Stimulated activated CD8-positive, alpha-beta memory T cell treated with anti-CD3 and anti-CD28 coated beads, Interleukin-7, amount 100 ng/mL, for 4 hours (primary cell): ENCODE measurements around the gene FUNDC1.
"Not testable (repeated sequence)": the region's sequence is repeated elsewhere in the genome, so short reads cannot be mapped to it uniquely, and the experiment has no call there.

Experiments
- DNase-seq, 2 donors: peaks; one replicate each; pipeline ENCODE4 v3.0.0-alpha.2; 2020; ENCODE audit warnings: low read depth in 2 of 2

The FUNDC1 gene

GRCh38 chrX:44542567-44543325 lies at the start of gene FUNDC1:
FUNDC1 (minus strand) TSS chrX:44542859; CDS start chrX:44542832, 27 bp downstream.
- peak; percentile 86 to 89 for DNase-seq

DNA sequence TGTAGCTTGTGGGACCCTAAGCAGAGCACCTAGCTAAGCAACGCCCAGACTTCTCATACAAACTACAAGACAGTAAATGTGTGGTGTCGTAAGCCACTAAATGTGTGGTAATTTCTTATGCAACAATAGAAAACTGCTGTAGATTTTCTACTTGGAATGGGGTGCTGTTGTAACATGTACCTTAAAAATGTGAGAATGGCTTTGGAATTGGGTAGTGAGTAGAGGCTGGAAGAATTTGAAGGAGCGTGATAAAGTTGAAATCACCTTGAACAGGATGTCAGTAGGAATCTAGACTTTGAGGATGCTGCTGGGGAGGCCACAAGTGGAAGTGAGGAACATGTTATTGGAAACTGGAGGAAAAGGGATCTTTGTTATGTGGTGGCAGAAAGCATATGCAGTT lies 43.2 kb upstream of the FUNDC1 start:
- no peak for DNase-seq

DNA sequence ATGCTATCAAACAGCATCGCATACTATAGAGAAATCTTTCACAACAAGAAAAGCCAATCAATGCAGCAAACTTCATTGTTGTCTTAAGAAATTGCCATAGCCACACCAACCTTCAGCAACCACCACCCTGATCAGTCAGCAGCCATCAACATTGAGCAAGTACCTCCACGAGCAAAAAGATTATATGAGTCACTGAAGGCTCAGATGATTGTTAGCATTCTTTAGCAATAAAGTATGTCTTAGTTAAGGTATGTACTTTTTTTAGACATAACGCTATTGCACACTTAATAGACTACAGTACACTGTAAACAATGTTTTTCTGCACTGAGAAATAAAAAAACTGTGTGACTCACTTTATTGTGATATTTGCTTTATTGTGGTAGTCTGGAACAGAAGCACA lies 37.8 kb upstream of the FUNDC1 start:
- DNase-seq = no peak

DNA sequence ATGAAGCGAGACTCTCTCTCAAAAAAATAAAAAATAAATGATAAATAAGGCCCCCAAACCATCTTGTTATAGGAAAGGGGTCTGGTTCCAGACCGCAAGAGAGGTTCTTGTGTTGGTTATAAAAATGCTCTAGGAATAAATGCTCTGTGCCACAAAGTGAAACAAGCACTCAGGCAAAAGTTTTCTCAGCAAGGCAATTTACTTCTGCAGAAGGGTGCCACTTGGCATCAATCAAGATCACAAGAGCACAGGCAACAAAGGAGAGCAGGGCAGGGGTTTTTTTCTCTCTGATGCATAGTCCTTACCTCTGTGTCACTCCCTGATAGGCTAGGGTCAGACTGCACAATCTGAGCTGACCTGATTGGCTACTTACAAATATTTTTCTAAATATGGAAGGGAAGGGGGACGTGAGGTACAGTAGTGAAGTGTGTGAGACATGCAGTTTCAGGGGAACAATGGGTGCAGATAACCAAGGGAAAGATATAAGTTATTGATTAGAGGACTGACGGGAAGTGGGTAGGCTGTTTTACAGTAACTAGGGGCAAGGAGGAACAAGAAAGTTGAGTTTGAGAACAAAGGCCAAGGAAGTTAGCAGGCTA lies 29.8 kb upstream of the FUNDC1 start:
- no peak for DNase-seq

GRCh38 chrX:44570522-44570921 lies 27.9 kb upstream of the FUNDC1 start:
- no peak for DNase-seq

- DNase-seq = no peak
These were observed 26.5 kb upstream of the FUNDC1 start for GRCh38 chrX:44569122-44569521.

- no peak for DNase-seq
These were observed 25.5 kb upstream of the FUNDC1 start for GRCh38 chrX:44568196-44568595.

DNA sequence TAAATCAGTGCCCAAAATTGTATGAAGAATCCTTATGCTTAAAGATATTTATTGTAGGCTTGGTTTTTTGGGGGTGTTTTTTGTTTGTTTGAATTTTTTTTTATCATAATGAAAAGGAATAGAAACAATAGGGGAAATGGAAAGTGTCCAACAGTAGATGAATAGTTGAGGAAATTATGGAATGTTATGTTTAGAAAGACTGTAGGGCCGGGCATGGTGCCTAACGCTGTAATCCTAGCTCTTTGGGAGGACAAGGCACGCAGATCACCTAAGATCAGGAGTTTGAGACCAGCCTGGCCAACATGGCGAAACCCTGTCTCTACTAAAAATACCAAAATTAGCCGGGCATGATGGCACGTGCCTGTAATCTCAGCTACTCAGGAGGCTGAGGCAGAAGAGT lies 19.2 kb upstream of the FUNDC1 start:
- DNase-seq = not testable (repeated sequence)

DNA sequence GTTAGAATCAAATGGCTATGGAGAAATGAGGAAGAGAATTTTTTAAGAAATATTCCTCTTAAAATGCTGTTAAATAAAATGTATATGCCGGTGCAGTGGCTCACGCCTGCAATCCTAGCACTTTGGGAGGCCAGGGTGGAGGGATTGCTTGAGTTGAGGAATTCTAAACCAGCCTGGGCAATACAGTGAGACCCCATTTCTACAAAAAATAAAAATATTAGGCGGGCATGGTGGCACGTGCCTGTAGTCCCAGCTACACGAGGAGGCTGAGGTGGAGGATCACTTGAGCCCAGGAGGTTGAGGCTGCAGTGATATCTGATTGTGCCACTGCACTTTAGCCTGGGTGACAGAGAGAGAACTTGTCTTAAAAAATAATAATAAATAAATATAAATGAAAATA lies 7.9 kb upstream of the FUNDC1 start:
- DNase-seq = no peak

GRCh38 chrX:44545454-44545853 lies 2.8 kb upstream of the FUNDC1 start:
- not testable (repeated sequence) for DNase-seq

GRCh38 chrX:44544036-44544435 lies 1.4 kb upstream of the FUNDC1 start:
- no peak for DNase-seq

GRCh38 chrX:44536198-44536597 lies 6.5 kb downstream of the FUNDC1 start:
- DNase-seq = no peak

- no peak for DNase-seq
These were observed 13.3 kb downstream of the FUNDC1 start for GRCh38 chrX:44529310-44529709.

GRCh38 chrX:44514272-44514671 lies 28.4 kb downstream of the FUNDC1 start:
- no peak for DNase-seq

- DNase-seq = no peak
These were observed 35.4 kb downstream of the FUNDC1 start for GRCh38 chrX:44507292-44507691.

DNA sequence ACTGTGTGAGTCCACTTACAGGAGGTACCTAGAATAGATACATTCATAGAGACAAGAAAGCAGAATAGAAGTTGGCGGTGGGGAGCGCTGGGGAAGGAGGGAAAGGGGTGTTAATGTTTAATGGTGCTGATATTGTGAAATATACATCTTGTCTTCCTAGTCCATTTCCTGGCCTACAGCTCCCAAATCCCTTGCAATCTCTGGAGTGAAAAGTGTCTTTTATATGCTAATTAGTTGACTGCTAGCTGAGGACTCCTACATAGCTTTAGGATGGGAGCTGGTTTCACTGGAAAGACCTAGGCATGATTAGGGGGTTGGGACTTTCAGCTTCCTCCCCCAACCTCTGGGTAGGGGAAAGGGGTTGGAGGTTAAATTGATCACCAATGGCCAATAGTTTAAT lies 36.0 kb downstream of the FUNDC1 start:
- DNase-seq = no peak

GRCh38 chrX:44503560-44503959 lies 39.1 kb downstream of the FUNDC1 start:
- no peak for DNase-seq

DNA sequence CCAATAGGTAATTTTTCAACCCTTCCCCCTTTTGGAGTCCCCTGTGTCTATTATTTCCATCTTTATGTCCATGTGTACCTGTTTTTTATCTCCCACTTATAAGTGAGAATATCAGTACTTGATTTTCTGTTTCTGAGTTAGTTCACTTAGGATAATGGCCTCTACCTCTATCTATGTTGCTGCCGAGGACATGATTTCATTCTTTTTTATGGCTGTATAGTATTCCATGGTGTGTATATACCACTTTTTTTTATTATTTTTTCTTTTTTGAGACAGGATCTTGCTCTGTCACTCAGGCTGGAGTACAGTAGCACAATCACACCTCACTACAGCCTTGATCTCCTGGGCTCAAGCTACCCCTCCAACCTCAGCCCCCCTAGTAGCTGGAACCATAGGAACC lies 47.6 kb downstream of the FUNDC1 start:
- no peak for DNase-seq

DNA sequence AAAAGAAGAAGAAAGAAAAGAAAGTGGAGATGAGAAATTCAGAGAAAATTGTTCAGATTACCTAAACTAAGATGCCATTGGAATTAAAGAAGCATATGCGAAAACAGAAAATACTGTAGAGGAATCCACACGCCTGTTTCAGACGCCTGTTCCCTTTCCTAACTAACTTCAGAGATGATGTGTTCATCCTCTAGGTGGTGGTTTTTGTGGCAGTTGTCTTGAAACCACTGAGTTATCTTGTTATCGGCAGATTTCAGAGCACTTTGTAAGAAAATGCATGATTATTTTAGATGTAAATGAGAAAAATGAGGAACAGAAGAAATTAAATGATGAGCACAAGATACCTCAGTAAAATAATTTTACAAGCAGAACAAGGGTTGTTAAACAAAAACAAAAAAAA lies 48.3 kb downstream of the FUNDC1 start:
- DNase-seq = no peak

DNA sequence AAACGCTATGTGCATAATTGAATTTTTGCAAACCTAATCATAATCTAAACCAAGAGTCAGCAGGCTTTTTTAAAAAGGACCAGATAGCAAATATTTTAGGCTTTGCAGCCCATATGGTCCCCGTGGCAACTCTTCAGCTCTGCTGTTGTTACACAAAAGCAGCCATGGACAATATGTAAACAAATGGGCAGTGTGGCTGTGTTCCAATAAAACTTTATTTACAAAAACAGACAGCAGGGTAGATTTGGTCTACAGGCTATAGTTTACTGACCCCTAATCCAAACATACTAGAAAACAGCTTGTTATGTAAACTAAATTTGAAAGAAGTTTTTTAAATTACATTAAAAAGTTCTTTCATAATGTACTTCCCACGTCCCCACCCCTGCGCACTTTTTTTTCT lies 53.1 kb downstream of the FUNDC1 start:
- no peak for DNase-seq

DNA sequence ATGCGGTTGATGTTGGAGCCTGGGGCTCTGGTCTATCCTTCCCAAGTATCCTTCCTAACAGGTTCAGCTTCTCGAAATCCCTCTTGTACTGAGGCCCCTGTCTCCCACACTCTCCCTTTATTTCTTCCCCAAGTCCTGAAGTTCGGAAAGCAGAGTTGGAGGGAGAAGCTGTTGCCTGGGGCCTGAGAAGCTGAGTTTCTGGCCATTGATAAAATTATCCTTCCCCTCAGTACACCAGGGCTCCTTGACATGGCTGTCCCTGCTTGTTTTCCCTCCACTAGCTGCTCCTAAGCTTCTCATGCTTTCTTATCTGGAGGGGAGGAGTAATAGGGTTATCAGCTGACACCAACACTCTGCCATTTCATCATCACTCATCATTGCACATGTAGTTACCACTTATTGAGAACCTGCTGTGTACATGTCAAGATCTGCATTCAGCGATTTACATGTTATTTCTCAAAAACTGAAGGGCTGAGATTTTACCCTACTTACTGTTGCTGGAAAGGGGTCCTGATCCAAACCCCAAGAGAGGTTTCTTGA lies 58.0 kb downstream of the FUNDC1 start:
- no peak for DNase-seq

DNA sequence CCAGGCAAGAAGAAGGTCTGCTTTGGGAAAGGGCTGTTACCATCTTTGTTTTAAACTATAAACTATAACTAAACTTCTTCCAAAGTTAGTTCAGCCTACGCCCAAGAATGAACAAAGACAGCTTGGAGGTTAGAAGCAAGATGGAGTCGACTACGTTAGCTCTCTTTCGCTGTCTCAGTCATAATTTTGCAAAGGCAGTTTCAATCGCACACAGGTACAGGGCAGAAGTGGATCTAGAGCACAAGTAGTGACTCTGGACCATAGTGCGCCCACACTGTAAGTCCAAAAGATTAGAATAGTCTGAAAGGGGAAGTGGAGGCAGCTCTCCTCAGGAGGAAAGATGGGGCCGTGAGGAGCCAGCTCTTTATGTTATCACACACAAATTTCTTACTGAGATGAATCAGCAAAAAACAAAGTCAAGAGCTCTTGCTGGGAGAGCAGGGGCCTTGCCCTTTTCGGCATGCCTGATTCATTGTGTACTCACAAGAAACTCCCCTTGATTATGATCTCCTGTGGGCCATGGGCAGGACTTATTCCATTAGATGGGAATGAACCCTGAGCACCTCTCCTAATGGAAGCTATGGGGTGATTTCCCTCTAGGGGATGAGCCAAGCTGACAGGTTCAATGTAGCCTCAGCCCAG lies 58.6 kb downstream of the FUNDC1 start:
- no peak for DNase-seq

DNA sequence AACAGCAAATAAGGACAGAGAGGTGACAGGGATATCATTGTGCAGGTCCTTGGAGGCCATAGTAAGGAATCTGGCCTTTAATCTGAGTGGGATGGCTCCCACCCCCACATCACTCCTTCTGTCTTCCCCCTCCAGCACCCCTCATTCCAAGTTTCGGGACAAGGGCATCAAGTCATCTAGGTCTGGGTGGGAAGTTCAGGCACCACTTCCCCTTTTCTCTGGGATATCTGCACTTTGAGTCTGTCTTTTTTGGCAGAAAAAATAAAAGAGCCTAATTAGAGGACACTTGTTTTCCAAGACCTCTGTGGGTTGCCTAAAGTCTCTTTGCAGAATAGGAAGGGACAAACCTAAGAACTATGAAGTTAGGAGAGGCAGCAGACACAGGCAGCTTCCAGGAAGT lies 60.1 kb downstream of the FUNDC1 start:
- no peak for DNase-seq
